HG03575 (cell line): ENCODE measurements around the gene CDK5.

Experiments used
- ATAC-seq: cut with Tn5 transposase; IDR thresholded peaks from one replicate; pipeline ENCODE4 v1.9.1; 2021; ENCODE audit not compliant: unreplicated experiment, insufficient number of reproducible peaks, low FRiP score; ENCODE audit errors: extremely low read depth

CDK5 gene

GRCh38 chr7:151057506-151057988 is at the start of gene CDK5:
TSS of gene CDK5 (minus strand) at chr7:151057897. CDS start at chr7:151057848, 49 bp downstream.
- peak; percentile 7 for ATAC-seq

- no peak for ATAC-seq
Observed at GRCh38 chr7:151104411-151105235, 46.9 kb upstream of the CDK5 start.

- no peak for ATAC-seq
Observed at GRCh38 chr7:151103973-151104372, 46.3 kb upstream of the CDK5 start.

GRCh38 chr7:151102991-151103390 is 45.3 kb upstream of the CDK5 start:
- ATAC-seq, result no peak

GRCh38 chr7:151101621-151102396 is 44.1 kb upstream of the CDK5 start:
- ATAC-seq, result no peak

GRCh38 chr7:151100921-151101320 is 43.2 kb upstream of the CDK5 start:
- ATAC-seq, result no peak

- no peak for ATAC-seq
Observed at GRCh38 chr7:151099486-151100211, 42.0 kb upstream of the CDK5 start.

- no peak for ATAC-seq
Observed at GRCh38 chr7:151095828-151096475, 38.3 kb upstream of the CDK5 start.

GRCh38 chr7:151095123-151095797 is 37.6 kb upstream of the CDK5 start:
- no peak for ATAC-seq

GRCh38 chr7:151094675-151095074 is 37.0 kb upstream of the CDK5 start:
- no peak for ATAC-seq

- no peak for ATAC-seq
Observed at GRCh38 chr7:151093748-151094147, 36.1 kb upstream of the CDK5 start.

GRCh38 chr7:151091988-151092387 is 34.3 kb upstream of the CDK5 start:
- ATAC-seq, result no peak

- ATAC-seq, result no peak
Observed at GRCh38 chr7:151091431-151091830, 33.7 kb upstream of the CDK5 start.

- no peak for ATAC-seq
Observed at GRCh38 chr7:151091003-151091402, 33.3 kb upstream of the CDK5 start.

- no peak for ATAC-seq
Observed at GRCh38 chr7:151089893-151090730, 32.4 kb upstream of the CDK5 start.

- ATAC-seq, result no peak
Observed at GRCh38 chr7:151088856-151089699, 31.4 kb upstream of the CDK5 start.
